ENCODE data around the gene HS1BP3. TPM values are rescaled to one million over a fixed set of nuclear protein-coding genes. Genes with fewer than 3 reads are reported as not detected.

The HS1BP3 gene
- total RNA-seq, 1 donor from 2014 or later: 19.6 TPM

GRCh38 chr2:20621366-20622295 is 29.3 kb downstream of the HS1BP3 start:
- Mint-ChIP-seq H3K9me3 (no peaks in the 10 kb centered on the region), H3K4me3 (no peak overlapping the region), H3K27me3 (ENCODE audit: low read depth) (peaks cover 6% of the 10 kb centered on the region), H3K27ac (ENCODE audit: unreplicated experiment) (no peak overlapping the region), H3K4me1 (peaks cover 43% of the 10 kb centered on the region), H3K36me3 (ENCODE audit: low read depth) (peaks cover 6% of the 10 kb centered on the region)
- TF ChIP-seq CTCF (conservative IDR thresholded peaks at IDR 0.05): no peak
- no peak for DNase-seq (ENCODE audit: low read depth, low spot score)

GRCh38 chr2:20620696-20621365 is 30.1 kb downstream of the HS1BP3 start:
- Mint-ChIP-seq H3K27ac (ENCODE audit: unreplicated experiment) (no peak overlapping the region), H3K4me3 (no peak overlapping the region), H3K9me3 (no peaks in the 10 kb centered on the region), H3K36me3 (ENCODE audit: low read depth) (peaks cover 6% of the 10 kb centered on the region), H3K4me1 (peaks cover 38% of the 10 kb centered on the region), H3K27me3 (ENCODE audit: low read depth) (peaks cover 6% of the 10 kb centered on the region)
- TF ChIP-seq CTCF (conservative IDR thresholded peaks at IDR 0.05): no peak
- no peak for DNase-seq (ENCODE audit: low read depth, low spot score)

- H3K27me3 Mint-ChIP-seq (ENCODE audit: low read depth): peaks cover 6% of the 10 kb centered on the region
- TF ChIP-seq CTCF (conservative IDR thresholded peaks at IDR 0.05): no peak
These were observed 30.6 kb downstream of the HS1BP3 start for GRCh38 chr2:20620271-20620681.

DNA sequence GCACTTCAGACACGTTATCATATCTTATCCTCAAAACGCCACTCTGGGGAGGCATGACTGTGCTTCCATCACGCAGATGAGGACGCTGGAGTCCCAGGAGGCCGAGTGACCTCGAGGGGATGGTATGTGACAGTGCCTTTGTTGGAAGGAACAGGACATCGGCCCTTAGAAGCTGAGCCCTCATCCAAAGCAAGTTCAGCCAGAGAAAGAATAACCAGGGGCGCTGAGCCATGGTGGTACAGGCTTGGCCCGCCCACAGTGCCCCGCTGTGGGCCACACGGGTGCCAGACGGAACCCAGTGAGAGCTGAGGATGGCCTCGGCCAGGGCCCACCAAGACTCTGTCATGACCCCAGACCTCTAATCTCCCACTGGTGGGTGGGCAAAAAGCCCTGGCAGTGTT is 31.3 kb downstream of the HS1BP3 start:
- peaks cover 38% of the 10 kb centered on the region for H3K4me1 Mint-ChIP-seq
- DNase-seq (ENCODE audit: low read depth, low spot score): no peak
- no peak overlapping the region for H3K4me3 Mint-ChIP-seq
- H3K27me3 Mint-ChIP-seq (ENCODE audit: low read depth): peaks cover 6% of the 10 kb centered on the region
- no peaks in the 10 kb centered on the region for H3K9me3 Mint-ChIP-seq
- peak overlapping the region; percentile 84 for H3K27ac Mint-ChIP-seq (ENCODE audit: unreplicated experiment)
- no peak for TF ChIP-seq CTCF (conservative IDR thresholded peaks at IDR 0.05)
- peaks cover 6% of the 10 kb centered on the region for H3K36me3 Mint-ChIP-seq (ENCODE audit: low read depth)

More at GRCh38 chr2:20620271-20620681, 30.6 kb downstream of the HS1BP3 start:
- peaks cover 6% of the 10 kb centered on the region for H3K36me3 Mint-ChIP-seq (ENCODE audit: low read depth)
- H3K4me3 Mint-ChIP-seq: no peak overlapping the region
- DNase-seq (ENCODE audit: low read depth, low spot score): no peak
- H3K4me1 Mint-ChIP-seq: peaks cover 36% of the 10 kb centered on the region
- H3K9me3 Mint-ChIP-seq: no peaks in the 10 kb centered on the region
- no peak overlapping the region for H3K27ac Mint-ChIP-seq (ENCODE audit: unreplicated experiment)

DNA sequence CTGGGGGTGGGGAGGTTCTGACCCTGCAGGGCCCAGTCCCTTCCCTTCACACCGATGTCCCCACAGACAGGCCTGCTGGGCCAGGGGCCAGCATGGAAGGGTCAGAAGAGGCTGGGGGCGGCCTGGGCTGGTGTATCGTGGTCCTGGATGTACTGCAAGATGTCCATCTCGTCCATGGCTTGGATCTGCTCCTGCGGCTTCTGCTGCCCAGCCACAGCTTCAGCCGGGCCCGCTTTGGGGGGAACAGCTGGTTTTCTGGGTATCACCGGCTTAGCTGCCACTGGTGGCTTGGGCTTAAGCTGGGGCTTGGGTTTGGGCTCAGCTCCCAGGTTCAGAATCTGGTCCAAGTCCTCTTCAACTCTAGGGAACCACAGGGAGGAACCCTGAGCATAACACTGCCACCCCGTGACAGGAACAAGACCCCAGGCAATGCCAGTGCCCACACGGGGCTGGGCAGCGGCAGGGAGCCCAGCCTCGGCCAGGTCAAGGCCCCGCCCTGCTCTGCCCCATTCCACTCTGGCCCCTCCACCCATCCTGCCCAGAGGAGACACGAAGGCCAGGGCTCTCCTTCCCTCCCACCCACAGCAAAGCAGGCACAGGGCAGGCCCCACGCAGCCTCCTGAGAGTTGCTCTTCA is 31.9 kb downstream of the HS1BP3 start:
- Mint-ChIP-seq H3K9me3 (no peaks in the 10 kb centered on the region), H3K36me3 (ENCODE audit: low read depth) (peaks cover 6% of the 10 kb centered on the region), H3K4me1 (peaks cover 44% of the 10 kb centered on the region), H3K4me3 (no peak overlapping the region), H3K27me3 (ENCODE audit: low read depth) (peaks cover 6% of the 10 kb centered on the region), H3K27ac (ENCODE audit: unreplicated experiment) (no peak overlapping the region)
- TF ChIP-seq CTCF (conservative IDR thresholded peaks at IDR 0.05): no peak
- no peak for DNase-seq (ENCODE audit: low read depth, low spot score)

All from neural crest cell (in vitro differentiated cells).